ENCODE measurements around the gene RAB2B. TPM values are rescaled to one million over a fixed set of nuclear protein-coding genes. Genes with fewer than 3 reads are reported as not detected.

Gene RAB2B
- 20.6 TPM for total RNA-seq

- DNase-seq (ENCODE audit: low spot score), result peak; percentile 98
These were observed at the start of gene RAB2B, which contains the start of gene TOX4 for GRCh38 chr14:21476925-21477681. Gene RAB2B, minus strand, starts transcription at chr14:21476959. Its CDS starts 87 bp downstream, at chr14:21476872. Gene TOX4, plus strand, starts transcription at chr14:21477195. Its CDS starts 84 bp downstream, at chr14:21477279.

GRCh38 chr14:21525962-21526671, 49.4 kb upstream of the RAB2B start, which contains the start of gene SALL2:
Gene SALL2, minus strand, starts transcription at chr14:21526346. Its CDS starts 219 bp downstream, at chr14:21526127.
- peak; percentile 47 for DNase-seq (ENCODE audit: low spot score)

GRCh38 chr14:21525571-21525961, 48.8 kb upstream of the RAB2B start:
- no peak for DNase-seq (ENCODE audit: low spot score)

GRCh38 chr14:21524575-21525490, 48.1 kb upstream of the RAB2B start:
- DNase-seq (ENCODE audit: low spot score), result no peak

- no peak for DNase-seq (ENCODE audit: low spot score)
These were observed 46.4 kb upstream of the RAB2B start for GRCh38 chr14:21523203-21523602.

GRCh38 chr14:21521501-21521900, 44.7 kb upstream of the RAB2B start:
- DNase-seq (ENCODE audit: low spot score), result no peak

- DNase-seq (ENCODE audit: low spot score), result no peak
These were observed 44.0 kb upstream of the RAB2B start for GRCh38 chr14:21520767-21521166.

- DNase-seq (ENCODE audit: low spot score), result no peak
These were observed 42.0 kb upstream of the RAB2B start for GRCh38 chr14:21518725-21519124.

GRCh38 chr14:21514341-21514740, 37.6 kb upstream of the RAB2B start:
- DNase-seq (ENCODE audit: low spot score), result no peak

- DNase-seq (ENCODE audit: low spot score), result peak; percentile 98
These were observed 34.2 kb upstream of the RAB2B start, which contains the start of gene METTL3 for GRCh38 chr14:21510735-21511657. Gene METTL3, minus strand, starts transcription at chr14:21511340. Its CDS starts 117 bp downstream, at chr14:21511223.

GRCh38 chr14:21509432-21510143, 32.8 kb upstream of the RAB2B start:
- DNase-seq (ENCODE audit: low spot score), result no peak

- DNase-seq (ENCODE audit: low spot score), result no peak
These were observed 29.8 kb upstream of the RAB2B start for GRCh38 chr14:21506557-21506956.

- no peak for DNase-seq (ENCODE audit: low spot score)
These were observed 28.3 kb upstream of the RAB2B start for GRCh38 chr14:21505012-21505553.

GRCh38 chr14:21503376-21503775, 26.6 kb upstream of the RAB2B start:
- DNase-seq (ENCODE audit: low spot score), result no peak

GRCh38 chr14:21501568-21501967, 24.8 kb upstream of the RAB2B start:
- DNase-seq (ENCODE audit: low spot score), result no peak

GRCh38 chr14:21498540-21499526, 22.1 kb upstream of the RAB2B start:
- DNase-seq (ENCODE audit: low spot score), result no peak

- no peak for DNase-seq (ENCODE audit: low spot score)
These were observed 19.7 kb upstream of the RAB2B start for GRCh38 chr14:21496453-21496852.

All from mucosa of gallbladder (tissue), 1 donor.